GM18873 (cell line): ENCODE results near the gene HBE1.

ENCODE experiments used
- ATAC-seq: cut with Tn5 transposase; IDR thresholded peaks from one replicate; pipeline ENCODE4 v1.9.1; 2021; ENCODE audit warnings: mild to moderate bottlenecking, moderate library complexity, moderate number of reproducible peaks; ENCODE audit not compliant: unreplicated experiment, low FRiP score

HBE1 gene

DNA sequence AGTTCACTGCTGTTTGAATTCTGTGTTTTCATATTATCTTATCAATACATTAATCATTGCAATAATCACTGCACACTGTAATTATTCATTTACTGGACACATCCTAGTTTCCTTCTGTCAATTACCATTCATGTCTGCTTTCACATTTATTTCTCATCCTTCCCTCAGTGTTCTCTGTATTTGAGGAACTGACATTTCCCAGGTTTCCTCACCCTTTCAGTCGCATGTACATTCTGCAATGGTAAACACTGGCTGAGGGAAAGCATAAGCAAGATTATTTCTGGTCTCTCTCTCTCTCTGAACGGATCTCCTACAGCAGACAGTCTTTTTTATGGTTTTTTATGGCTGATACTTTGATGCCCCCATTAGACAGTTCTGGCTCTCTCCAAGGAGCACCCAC, 31.3 kb downstream of the HBE1 start:
- no peak for ATAC-seq

GRCh38 chr11:5237420-5237819, 32.3 kb downstream of the HBE1 start:
- ATAC-seq = no peak

GRCh38 chr11:5235364-5236095, 34.2 kb downstream of the HBE1 start:
- ATAC-seq = no peak

DNA sequence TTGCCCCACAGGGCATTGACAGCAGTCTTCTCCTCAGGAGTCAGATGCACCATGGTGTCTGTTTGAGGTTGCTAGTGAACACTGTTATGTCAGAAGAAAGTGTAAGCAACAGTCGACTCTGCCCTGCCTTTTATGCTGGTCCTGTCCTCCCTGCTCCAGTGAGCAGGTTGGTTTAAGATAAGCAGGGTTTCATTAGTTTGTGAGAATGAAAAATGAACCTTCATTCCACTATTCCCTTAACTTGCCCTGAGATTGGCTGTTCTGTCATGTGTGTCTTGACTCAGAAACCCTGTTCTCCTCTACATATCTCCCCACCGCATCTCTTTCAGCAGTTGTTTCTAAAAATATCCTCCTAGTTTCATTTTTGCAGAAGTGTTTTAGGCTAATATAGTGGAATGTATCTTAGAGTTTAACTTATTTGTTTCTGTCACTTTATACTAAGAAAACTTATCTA, 35.3 kb downstream of the HBE1 start, which contains the start of gene HBD:
HBD (minus strand) TSS at position 103 of the 454 bp plus-strand sequence; CDS start at position 53, 50 bp downstream.
- peak; percentile 47 for ATAC-seq

- no peak for ATAC-seq
Observed at GRCh38 chr11:5233307-5233706, 36.4 kb downstream of the HBE1 start.

DNA sequence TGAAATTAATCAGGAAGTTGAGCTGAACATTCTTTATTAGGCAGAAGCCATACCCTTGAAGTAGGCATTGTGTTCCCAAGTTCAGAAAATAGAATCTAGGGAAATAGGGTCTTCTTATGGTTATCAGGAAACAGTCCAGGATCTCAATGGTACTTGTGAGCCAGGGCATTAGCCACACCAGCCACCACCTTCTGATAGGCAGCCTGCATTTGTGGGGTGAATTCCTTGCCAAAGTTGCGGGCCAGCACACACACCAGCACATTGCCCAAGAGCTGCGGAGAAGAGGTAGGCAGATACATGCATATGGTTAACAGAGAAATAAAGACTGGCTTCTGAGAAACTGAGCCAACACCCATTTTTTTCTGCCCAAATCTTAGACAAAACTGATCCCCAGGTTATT, 36.9 kb downstream of the HBE1 start:
- no peak for ATAC-seq

GRCh38 chr11:5232176-5232575, 37.6 kb downstream of the HBE1 start:
- ATAC-seq = no peak

DNA sequence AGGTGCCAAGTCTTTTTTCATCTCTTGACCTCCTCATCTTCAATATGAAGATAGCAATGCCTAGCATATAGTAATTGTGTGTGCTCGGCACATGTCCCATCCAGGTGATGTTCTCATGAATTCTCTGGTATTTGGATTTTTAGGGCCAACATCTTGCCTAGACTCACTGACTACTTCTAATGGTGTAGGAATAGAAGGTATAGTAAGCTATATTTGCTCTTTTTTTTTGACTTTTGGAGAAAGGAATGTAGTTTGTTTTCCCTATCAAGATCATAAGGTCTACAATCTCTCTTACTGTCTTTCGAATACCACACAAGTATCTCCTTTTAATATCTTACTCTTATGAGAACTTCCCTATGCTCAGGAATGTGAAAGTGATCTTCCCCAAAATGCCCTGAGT, 38.6 kb downstream of the HBE1 start:
- no peak for ATAC-seq

- no peak for ATAC-seq
Observed at GRCh38 chr11:5230266-5230665, 39.5 kb downstream of the HBE1 start.

DNA sequence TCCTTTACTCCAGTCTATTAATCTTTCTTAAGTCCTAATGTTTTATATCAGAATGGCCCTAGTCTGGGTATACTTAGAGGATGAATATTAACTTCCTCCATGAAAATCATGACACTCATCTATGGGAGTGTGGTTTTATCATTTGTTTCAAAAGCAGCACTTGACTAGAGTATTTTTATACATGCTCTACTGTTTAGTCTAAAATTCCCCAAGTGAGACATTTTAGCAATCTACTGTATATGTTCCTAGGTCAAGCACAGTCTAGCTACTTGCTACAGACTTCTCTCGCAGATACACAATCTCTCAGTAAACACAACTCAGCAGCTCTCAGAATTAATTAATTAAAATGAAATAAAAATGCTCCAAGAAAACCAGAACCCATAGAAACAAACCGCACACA, 39.9 kb downstream of the HBE1 start:
- no peak for ATAC-seq

GRCh38 chr11:5229356-5229755, 40.4 kb downstream of the HBE1 start:
- ATAC-seq = no peak

DNA sequence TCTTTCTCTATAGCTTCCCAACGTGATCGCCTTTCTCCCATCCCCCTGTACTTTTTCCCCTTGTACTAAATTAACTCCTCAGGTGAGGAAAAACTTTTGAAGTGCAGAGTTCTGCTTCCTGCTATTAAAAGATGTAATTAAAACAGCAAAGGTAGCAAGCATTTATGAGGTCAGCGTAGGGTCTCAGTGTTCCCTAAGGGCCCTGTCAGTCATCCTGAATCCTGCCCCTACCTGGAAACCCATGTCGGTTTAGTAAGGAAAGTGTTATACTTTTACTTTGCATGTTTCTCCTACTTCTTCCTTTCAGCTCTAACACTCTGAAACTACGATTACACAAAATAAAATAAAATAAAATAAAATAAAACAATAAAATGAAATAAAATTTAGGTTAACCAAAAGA, 41.6 kb downstream of the HBE1 start:
- no peak for ATAC-seq

- no peak for ATAC-seq
Observed at GRCh38 chr11:5227681-5228080, 42.1 kb downstream of the HBE1 start.

DNA sequence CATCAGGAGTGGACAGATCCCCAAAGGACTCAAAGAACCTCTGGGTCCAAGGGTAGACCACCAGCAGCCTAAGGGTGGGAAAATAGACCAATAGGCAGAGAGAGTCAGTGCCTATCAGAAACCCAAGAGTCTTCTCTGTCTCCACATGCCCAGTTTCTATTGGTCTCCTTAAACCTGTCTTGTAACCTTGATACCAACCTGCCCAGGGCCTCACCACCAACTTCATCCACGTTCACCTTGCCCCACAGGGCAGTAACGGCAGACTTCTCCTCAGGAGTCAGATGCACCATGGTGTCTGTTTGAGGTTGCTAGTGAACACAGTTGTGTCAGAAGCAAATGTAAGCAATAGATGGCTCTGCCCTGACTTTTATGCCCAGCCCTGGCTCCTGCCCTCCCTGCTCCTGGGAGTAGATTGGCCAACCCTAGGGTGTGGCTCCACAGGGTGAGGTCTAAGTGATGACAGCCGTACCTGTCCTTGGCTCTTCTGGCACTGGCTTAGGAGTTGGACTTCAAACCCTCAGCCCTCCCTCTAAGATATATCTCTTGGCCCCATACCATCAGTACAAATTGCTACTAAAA, 42.9 kb downstream of the HBE1 start, which contains the start of gene HBB:
HBB (minus strand) TSS at position 340 of the 579 bp plus-strand sequence; CDS start at position 290, 50 bp downstream.
- no peak for ATAC-seq

DNA sequence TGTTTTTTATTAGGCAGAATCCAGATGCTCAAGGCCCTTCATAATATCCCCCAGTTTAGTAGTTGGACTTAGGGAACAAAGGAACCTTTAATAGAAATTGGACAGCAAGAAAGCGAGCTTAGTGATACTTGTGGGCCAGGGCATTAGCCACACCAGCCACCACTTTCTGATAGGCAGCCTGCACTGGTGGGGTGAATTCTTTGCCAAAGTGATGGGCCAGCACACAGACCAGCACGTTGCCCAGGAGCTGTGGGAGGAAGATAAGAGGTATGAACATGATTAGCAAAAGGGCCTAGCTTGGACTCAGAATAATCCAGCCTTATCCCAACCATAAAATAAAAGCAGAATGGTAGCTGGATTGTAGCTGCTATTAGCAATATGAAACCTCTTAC, 44.3 kb downstream of the HBE1 start:
- ATAC-seq = no peak

- no peak for ATAC-seq
Observed at GRCh38 chr11:5224538-5225479, 44.9 kb downstream of the HBE1 start.

DNA sequence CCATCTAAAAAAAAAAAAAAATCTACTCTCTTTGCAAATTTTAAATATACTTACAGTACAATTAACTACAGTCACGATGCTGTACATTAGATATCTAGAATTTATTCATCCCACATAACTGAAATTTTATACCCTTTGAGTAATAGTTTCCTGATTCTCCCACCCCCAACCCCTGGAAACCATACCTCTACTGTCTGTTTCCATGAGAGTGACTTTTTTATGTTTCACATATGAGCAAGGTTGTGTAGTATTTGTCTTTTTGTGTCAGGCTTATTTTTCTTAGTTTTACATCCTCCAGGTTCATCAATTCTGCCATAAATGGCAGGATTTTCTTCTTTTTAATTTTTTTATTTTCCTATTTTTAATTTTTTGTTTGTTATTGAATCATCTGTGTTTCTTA, 46.1 kb downstream of the HBE1 start:
- no peak for ATAC-seq

GRCh38 chr11:5223146-5223545, 46.6 kb downstream of the HBE1 start:
- no peak for ATAC-seq
